HepG2 (cell line): Measurements from ENCODE around the gene MCMBP. TPM values are rescaled to one million over a fixed set of nuclear protein-coding genes. Genes with fewer than 3 reads are reported as not detected.
A peak's percentile ranks its signal among the peaks of the same experiment; 100 is the strongest.

Source experiments
- AKAP8 ChIP-seq: sonication (generic); formaldehyde crosslinking; IDR thresholded peaks from 2 replicates; pipeline ENCODE4 v1.5.1; 2020; ENCODE audit warnings: mild to moderate bottlenecking, missing genetic modification reagents
- CC2D1A ChIP-seq: sonication (generic); formaldehyde crosslinking; IDR thresholded peaks from 2 replicates; pipeline ENCODE4 v1.8.1; 2023; ENCODE audit warnings: mild to moderate bottlenecking, missing genetic modification reagents
- DPF2 ChIP-seq: sonication (generic); formaldehyde crosslinking; IDR thresholded peaks from 2 replicates; pipeline ENCODE4 v1.4.0; 2020; ENCODE audit warnings: mild to moderate bottlenecking, low read depth, missing genetic modification reagents, borderline replicate concordance
- FOSL1 ChIP-seq: sonication (generic); formaldehyde crosslinking; IDR thresholded peaks from 2 replicates; pipeline ENCODE4 v1.9.0; 2021; ENCODE audit warnings: missing genetic modification reagents, borderline replicate concordance
- GABPA ChIP-seq, 2 experiments: IDR thresholded peaks; 2 replicates each; pipeline ENCODE4 v1.6.1; 2011 to 2016; ENCODE audit warnings: low read depth in 2 of 2, low read length in 1 of 2, missing biosample characterization in 1 of 2, missing genetic modification characterization in 1 of 2
- HBP1 ChIP-seq: IDR thresholded peaks from 2 replicates; pipeline ENCODE4 v1.6.1; 2016; ENCODE audit warnings: low read depth, control low read depth
- IRX3 ChIP-seq: sonication (generic); formaldehyde crosslinking; IDR thresholded peaks from 2 replicates; pipeline ENCODE4 v1.8.1; 2023; ENCODE audit warnings: mild to moderate bottlenecking, low read depth, missing genetic modification reagents, borderline replicate concordance
- MTERF4 ChIP-seq: sonication (generic); formaldehyde crosslinking; IDR thresholded peaks from 2 replicates; pipeline ENCODE4 v1.8.0; 2023; ENCODE audit warnings: mild to moderate bottlenecking, missing genetic modification reagents
- NFE2L2 ChIP-seq: fragments of 150-350 bp; IDR thresholded peaks from 2 replicates; pipeline ENCODE4 v1.6.1; 2014; ENCODE audit warnings: low read length
- NFYC ChIP-seq: IDR thresholded peaks from 2 replicates; pipeline ENCODE4 v1.6.1; 2016; ENCODE audit warnings: missing genetic modification reagents, missing compliant biosample characterization
- PCBP1 ChIP-seq: fragments of 200-400 bp; formaldehyde crosslinking; IDR thresholded peaks from 2 replicates; pipeline ENCODE4 v1.6.1; 2017; ENCODE audit warnings: mild to moderate bottlenecking, low read depth, low read length, borderline replicate concordance
- RARA ChIP-seq: IDR thresholded peaks from 2 replicates; pipeline ENCODE4 v1.6.1; 2016; ENCODE audit warnings: missing genetic modification reagents, missing compliant biosample characterization
- REST ChIP-seq, 2 experiments: IDR thresholded peaks; 2 replicates each; pipeline ENCODE4 v1.6.1; 2011 to 2012; ENCODE audit warnings: low read length in 2 of 2, borderline replicate concordance in 1 of 2, low read depth in 1 of 2, mild to moderate bottlenecking in 1 of 2, moderate library complexity in 1 of 2
- SRF ChIP-seq: IDR thresholded peaks from 2 replicates; pipeline ENCODE4 v1.6.1; 2011; ENCODE audit warnings: mild to moderate bottlenecking, low read depth, low read length, moderate library complexity
- TBL1XR1 ChIP-seq: fragments of 150-350 bp; IDR thresholded peaks from 2 replicates; pipeline ENCODE4 v1.6.1; 2014; ENCODE audit warnings: borderline replicate concordance, low read length; ENCODE audit not compliant: partially characterized antibody
- ZBTB42 ChIP-seq: sonication (generic); formaldehyde crosslinking; IDR thresholded peaks from 2 replicates; pipeline ENCODE4 v1.5.0; 2020; ENCODE audit warnings: mild to moderate bottlenecking, missing genetic modification reagents
- ZC3H13 ChIP-seq: sonication (generic); formaldehyde crosslinking; IDR thresholded peaks from 2 replicates; pipeline ENCODE4 v1.8.1; 2023; ENCODE audit warnings: mild to moderate bottlenecking, missing genetic modification reagents, moderate library complexity
- ZC3H4 ChIP-seq: sonication (generic); formaldehyde crosslinking; IDR thresholded peaks from 2 replicates; pipeline ENCODE4 v1.4.0; 2020; ENCODE audit warnings: missing genetic modification reagents, borderline replicate concordance
- ZNF121 ChIP-seq: sonication (generic); formaldehyde crosslinking; IDR thresholded peaks from 2 replicates; pipeline ENCODE4 v1.5.0; 2020; ENCODE audit warnings: mild to moderate bottlenecking, missing genetic modification reagents
- ZNF543 ChIP-seq: sonication (generic); formaldehyde crosslinking; IDR thresholded peaks from 2 replicates; pipeline ENCODE4 v1.4.0; 2020; ENCODE audit warnings: mild to moderate bottlenecking, missing genetic modification reagents
- ZNF567 ChIP-seq: sonication (generic); formaldehyde crosslinking; IDR thresholded peaks from 2 replicates; pipeline ENCODE4 v1.8.1; 2023; ENCODE audit warnings: mild to moderate bottlenecking, missing genetic modification reagents, borderline replicate concordance
- ZNF788 ChIP-seq: sonication (generic); formaldehyde crosslinking; IDR thresholded peaks from 2 replicates; pipeline ENCODE4 v1.5.0; 2020; ENCODE audit warnings: mild to moderate bottlenecking, missing genetic modification reagents, borderline replicate concordance
- ZNF800 ChIP-seq: sonication (generic); formaldehyde crosslinking; IDR thresholded peaks from 2 replicates; pipeline ENCODE4 v1.4.0; 2020; ENCODE audit warnings: missing genetic modification reagents
- polyA plus RNA-seq, 8 experiments: library from polyadenylated mRNA; depleted of rRNA in 3 of 8; stranded (reverse) in 7 of 8; unstranded in 1 of 8; fragments of >200 nt; fragmentation: Illumina TruSeq in 4 of 8; extraction: Trizol in 4 of 8; gene quantifications; 2 replicates each; pipeline versions ENCODE4 v1.2.1 to v1.2.3, GENCODE V29; 2011 to 2016; ENCODE audit warnings: low read depth in 4 of 8, missing spikeins in 1 of 8, mixed read lengths in 1 of 8; ENCODE audit not compliant: insufficient read depth in 1 of 8
- total RNA-seq, 5 experiments: library from RNA; depleted of rRNA; stranded (reverse); fragments of >200 nt; fragmentation: Illumina TruSeq; extraction: Trizol; gene quantifications; 2 replicates each; pipeline ENCODE4 v1.2.3, GENCODE V29; 2016; ENCODE audit warnings: low read depth in 1 of 5

Gene MCMBP
- total and polyA plus RNA-seq, 2 of the 13 experiments (the other 11 are each of a cell fraction or from before 2014, with no cell fraction given): 35.7 to 62.4 TPM

- TF ChIP-seq ZNF121 (CRISPR knock-in tag) (no peak), PCBP1 (no peak), ZBTB42 (CRISPR knock-in tag) (no peak; the same call in 1 of the 2 replicates), ZNF788 (no peak), ZC3H13 (no peak), GABPA (IDR thresholded peaks at IDR 0.05; ENCODE audit: low read depth, low read length) (no peak), GABPA (CRISPR knock-in tag; IDR thresholded peaks at IDR 0.05; ENCODE audit: low read depth) (0 out of 2 replicates have a peak, but pooled peaks have one; percentile 16), MTERF4 (no peak), IRX3 (CRISPR knock-in tag) (no peak), ZNF567 (CRISPR knock-in tag) (no peak), ZC3H4 (CRISPR knock-in tag) (no peak), AKAP8 (no peak), REST (IDR thresholded peaks at IDR 0.05; ENCODE audit: borderline replicate concordance in 1 of 2, low read depth in 1 of 2, low read length in 2 of 2) (no peak), DPF2 (CRISPR knock-in tag) (no peak), FOSL1 (CRISPR knock-in tag) (no peak), NFYC (CRISPR knock-in tag) (no peak), ZNF543 (no peak), TBL1XR1 (no peak), SRF (no peak), HBP1 (CRISPR knock-in tag) (no peak), ZNF800 (CRISPR knock-in tag) (no peak), CC2D1A (CRISPR knock-in tag) (no peak), NFE2L2 (no peak), RARA (no peak)
Observed at GRCh38 chr10:119896061-119896655, 23.5 kb upstream of the MCMBP start (continued).
